Measurements from ENCODE around the gene CEP43. TPM values are rescaled to one million over a fixed set of nuclear protein-coding genes. Genes with fewer than 3 reads are reported as not detected.

CEP43 gene
- polyA plus RNA-seq, 3 donors = 3.8 to 7.1 (median 6.4) TPM

GRCh38 chr6:167047554-167047953 lies 48.4 kb downstream of the CEP43 start:
- TF ChIP-seq CTCF (IDR thresholded peaks at IDR 0.05) = no peak
- WGBS (ENCODE audit: insufficient coverage) = 0% methylated on average over 3 of the region's 10 CpGs
- H3K36me3 ChIP-seq (replicated peaks in 1 of 2; ENCODE audit: control insufficient read depth in 1 of 2, insufficient read depth in 2 of 2, low read length in 2 of 2) = peaks cover 0 to 4% of the 10 kb centered on the region in 2 donors
- H3K27ac Mint-ChIP-seq = peak overlapping the region; percentile 92 to 98 (median 95)
- no peaks in the 10 kb centered on the region for H3K9me3 ChIP-seq (replicated peaks in 1 of 2; ENCODE audit: control insufficient read depth in 1 of 2, insufficient read depth in 1 of 2, low read length in 2 of 2)
- H3K4me1 Mint-ChIP-seq = peaks cover 26% of the 10 kb centered on the region
- peak overlapping the region; percentile 85 for H3K27ac ChIP-seq (ENCODE audit: low read depth in 1 of 2, low read length in 2 of 2)
- no peaks in the 10 kb centered on the region for H3K27me3 ChIP-seq (ENCODE audit: control insufficient read depth in 2 of 2, insufficient read depth in 2 of 2, low read length in 2 of 2)
- peaks cover 0 to 2% (median 2%) of the 10 kb centered on the region in 3 donors for H3K27me3 Mint-ChIP-seq (ENCODE audit: low read depth in 3 of 3)
- peak overlapping the region; percentile 35 for H3K9ac ChIP-seq (ENCODE audit: insufficient read depth, low read length, poor library complexity, severe bottlenecking)
- intact Hi-C loops (cut with micrococcal nuclease) = loop anchor here (5.0 to 10.0 kb wide), 3 partner anchors 45 to 97 kb away; no protein-coding TSS in a partner anchor
- H3K36me3 Mint-ChIP-seq = peaks cover 7 to 10% of the 10 kb centered on the region in 2 donors
- peak overlapping the region; percentile 2 to 66 (median 36) for H3K4me3 ChIP-seq (replicated peaks in 1 of 3; ENCODE audit: low read depth in 2 of 3, low read length in 3 of 3)
- peak overlapping the region; percentile 71 for H3K4me2 ChIP-seq (replicated peaks; ENCODE audit: extremely low read depth, low read length, poor library complexity, severe bottlenecking)
- peaks cover 0 to 2% (median 0%) of the 10 kb centered on the region in 7 donors for H3K9me3 Mint-ChIP-seq
- peak overlapping the region; percentile 49 to 85 for H3K4me3 Mint-ChIP-seq
- H4K20me1 ChIP-seq (ENCODE audit: insufficient read depth, low read length) = no peaks in the 10 kb centered on the region
- peak; percentile 88 to 90 (median 90) for DNase-seq
- no peaks in the 10 kb centered on the region for H3K79me2 ChIP-seq (ENCODE audit: insufficient read depth, low read length)
- H2AFZ ChIP-seq (ENCODE audit: insufficient read depth, low read depth, low read length, poor library complexity, severe bottlenecking) = peak overlapping the region; percentile 71
- peaks cover 22 to 25% of the 10 kb centered on the region in 2 donors for H3K4me1 ChIP-seq (ENCODE audit: control insufficient read depth in 1 of 2, insufficient read depth in 2 of 2, low read length in 2 of 2)

Small RNA genes lying within 50 kb of the gene (small RNA-seq; reads per million reads assigned to genes)
- not detected for gene MIR3939 (ENCODE audit: insufficient read length, low read depth)

Other genes starting within 250 kb of the CEP43 start
- gene RNASET2, start 42.8 kb upstream of the CEP43 start, polyA plus RNA-seq = 100 to 1,000 TPM; 432 to 562 (median 493) TPM
- under 1 TPM in 2 of 3 donors, not detected in 1; 0.07 to 0.43 TPM for gene CCR6, start 123.7 kb downstream of the CEP43 start, polyA plus RNA-seq
- not detected for gene GPR31, start 158.6 kb downstream of the CEP43 start, polyA plus RNA-seq